GM18502 (cell line): ENCODE data around the gene GALNT14.

Experiments
- ATAC-seq: cut with Tn5 transposase; IDR thresholded peaks from one replicate; pipeline ENCODE4 v1.9.1; 2021; ENCODE audit warnings: mild to moderate bottlenecking; ENCODE audit not compliant: unreplicated experiment, poor library complexity

Gene GALNT14

GRCh38 chr2:30985493-30986230, 152.6 kb downstream of the GALNT14 start:
- no peak for ATAC-seq

- no peak for ATAC-seq
Measured at GRCh38 chr2:30984148-30984547, 154.1 kb downstream of the GALNT14 start.

DNA sequence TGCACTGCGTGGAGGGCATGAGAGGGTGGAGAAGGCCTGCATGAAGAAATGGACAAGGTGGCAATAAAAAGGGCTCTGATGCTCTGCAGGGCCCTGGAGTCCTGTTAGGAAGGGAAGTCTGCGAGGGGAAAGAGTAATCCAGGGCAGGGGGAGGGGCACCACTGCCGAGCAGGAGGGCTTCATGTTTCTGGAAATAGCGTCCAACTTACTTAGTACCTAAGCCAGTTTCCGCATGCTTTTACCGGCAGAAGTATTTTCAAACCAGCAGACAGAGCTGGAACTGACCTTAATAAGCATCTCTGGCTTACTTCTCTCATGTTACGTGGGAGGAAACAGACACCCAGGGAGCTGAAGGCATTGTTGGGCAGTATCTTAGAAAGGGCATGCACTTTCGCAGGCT, 156.7 kb downstream of the GALNT14 start:
- ATAC-seq = no peak

- ATAC-seq = no peak
Measured at GRCh38 chr2:30981096-30981495, 157.1 kb downstream of the GALNT14 start.

DNA sequence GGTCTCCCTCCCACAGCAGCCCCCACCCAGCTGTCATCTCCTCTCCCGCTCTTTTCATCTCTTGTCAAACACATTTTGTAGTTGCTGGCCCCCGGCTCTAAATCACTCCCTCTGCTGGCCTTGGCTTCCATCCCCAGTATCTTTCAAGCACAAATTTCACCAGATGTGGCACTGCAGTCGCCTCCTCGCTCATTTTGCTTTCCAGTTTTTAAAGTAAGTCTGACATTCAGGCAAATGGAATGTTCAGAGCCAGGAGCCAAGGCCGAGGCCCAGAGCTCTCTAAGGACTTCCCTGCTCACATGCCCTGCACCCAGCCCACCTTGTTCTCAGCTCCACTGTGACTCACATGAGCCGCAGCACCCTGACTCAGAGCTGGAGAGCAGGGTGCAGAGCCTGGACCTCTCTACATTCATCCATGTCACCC, 158.4 kb downstream of the GALNT14 start:
- ATAC-seq = no peak

DNA sequence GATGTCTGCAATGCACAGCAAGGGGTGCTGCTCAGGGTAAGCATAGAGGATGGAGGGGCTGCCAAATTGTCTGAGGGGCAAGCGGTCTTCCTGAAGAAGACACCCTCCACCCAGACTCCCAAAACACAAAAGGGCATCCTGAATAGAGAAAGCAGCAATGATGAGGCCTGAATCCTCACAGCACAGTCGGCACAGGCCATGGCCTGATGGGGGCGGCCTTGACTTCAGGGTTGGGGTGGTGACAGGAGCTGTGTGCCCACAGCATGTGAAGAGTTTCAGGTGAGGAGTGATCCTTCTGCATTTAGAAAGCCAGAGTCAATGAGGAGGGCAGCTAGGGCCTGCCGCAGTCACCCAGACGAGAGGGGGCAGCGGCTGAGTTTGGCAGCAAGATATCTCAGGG, 159.4 kb downstream of the GALNT14 start:
- ATAC-seq = no peak

- no peak for ATAC-seq
Measured at GRCh38 chr2:30978044-30978443, 160.2 kb downstream of the GALNT14 start.

GRCh38 chr2:30975156-30975555, 163.1 kb downstream of the GALNT14 start:
- ATAC-seq = no peak

- no peak for ATAC-seq
Measured at GRCh38 chr2:30974554-30974953, 163.7 kb downstream of the GALNT14 start.

DNA sequence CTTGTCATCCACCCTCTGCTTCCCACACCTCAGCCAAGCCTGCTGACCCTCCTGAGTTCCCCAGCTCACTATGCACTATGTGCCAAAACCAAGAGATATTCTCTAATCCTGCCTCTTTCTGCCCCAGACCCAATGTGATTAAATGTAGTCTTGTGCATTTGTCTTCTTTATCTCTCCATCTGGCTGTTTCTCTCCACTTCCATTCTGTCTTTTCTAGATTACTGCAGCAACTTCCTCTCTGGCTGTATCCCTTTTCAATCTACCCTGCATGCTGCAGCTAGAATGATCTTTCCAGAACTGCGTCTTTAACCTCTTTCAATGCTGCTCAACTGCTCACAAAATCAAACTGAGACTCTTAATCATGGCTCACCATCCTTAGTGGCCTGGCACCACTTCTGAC, 164.1 kb downstream of the GALNT14 start:
- ATAC-seq = no peak

DNA sequence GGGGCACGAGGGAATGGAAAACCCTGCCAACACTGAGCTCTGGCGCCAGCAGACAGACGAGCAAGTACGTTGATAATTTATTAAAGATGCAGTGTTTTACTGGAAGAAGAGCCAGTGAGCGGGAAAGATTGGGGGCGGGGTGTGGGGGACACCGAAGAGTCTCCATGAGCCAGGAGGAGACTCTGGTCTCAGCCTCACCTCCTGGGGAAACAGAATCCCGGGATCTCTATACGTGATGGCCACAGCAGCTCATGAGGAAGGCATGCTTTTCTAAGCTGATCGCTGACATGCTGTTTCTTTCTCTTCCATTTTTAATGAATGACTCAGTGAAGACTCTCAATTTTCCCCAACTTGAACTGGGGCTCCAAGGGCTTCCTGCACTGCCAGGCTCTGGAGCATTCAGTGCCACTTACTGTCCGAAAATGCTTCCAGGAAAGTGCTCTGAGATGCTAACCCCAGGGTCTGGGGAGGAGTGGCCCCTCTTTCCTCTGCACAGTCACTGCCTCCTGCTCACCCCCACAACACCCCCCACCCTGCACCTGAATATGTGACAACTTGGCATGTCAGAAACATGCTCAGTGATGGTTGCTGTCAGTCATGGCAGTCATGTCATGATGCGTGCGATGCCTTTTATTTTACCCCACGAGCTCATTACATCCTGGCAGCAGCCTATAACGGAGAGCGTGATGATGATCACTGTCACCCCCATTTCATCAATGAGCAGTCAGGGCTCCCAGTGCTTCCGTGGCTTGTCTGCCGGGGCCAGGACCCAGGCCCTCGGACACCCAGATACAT, 166.8 kb downstream of the GALNT14 start:
- ATAC-seq = no peak

- ATAC-seq = no peak
Measured at GRCh38 chr2:30968660-30969397, 169.4 kb downstream of the GALNT14 start.

DNA sequence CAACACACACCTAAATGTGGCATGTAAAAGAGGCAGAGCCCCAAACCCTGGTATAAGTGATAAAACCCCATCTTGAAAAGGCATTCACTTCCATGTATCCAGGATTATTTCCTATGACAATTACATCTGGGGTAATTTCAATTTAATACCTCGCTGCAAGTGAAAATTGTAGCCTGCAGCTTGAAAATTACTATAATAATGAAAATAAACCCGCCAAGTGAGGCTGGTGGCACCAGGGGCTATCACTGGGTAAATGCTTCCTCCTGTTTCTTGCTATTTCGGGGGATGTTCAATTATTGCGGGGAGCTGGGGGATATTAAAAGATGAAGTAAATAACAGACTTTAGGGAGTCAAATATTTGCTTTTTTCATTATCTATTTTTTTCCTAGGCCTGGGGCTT, 171.5 kb downstream of the GALNT14 start:
- no peak for ATAC-seq

DNA sequence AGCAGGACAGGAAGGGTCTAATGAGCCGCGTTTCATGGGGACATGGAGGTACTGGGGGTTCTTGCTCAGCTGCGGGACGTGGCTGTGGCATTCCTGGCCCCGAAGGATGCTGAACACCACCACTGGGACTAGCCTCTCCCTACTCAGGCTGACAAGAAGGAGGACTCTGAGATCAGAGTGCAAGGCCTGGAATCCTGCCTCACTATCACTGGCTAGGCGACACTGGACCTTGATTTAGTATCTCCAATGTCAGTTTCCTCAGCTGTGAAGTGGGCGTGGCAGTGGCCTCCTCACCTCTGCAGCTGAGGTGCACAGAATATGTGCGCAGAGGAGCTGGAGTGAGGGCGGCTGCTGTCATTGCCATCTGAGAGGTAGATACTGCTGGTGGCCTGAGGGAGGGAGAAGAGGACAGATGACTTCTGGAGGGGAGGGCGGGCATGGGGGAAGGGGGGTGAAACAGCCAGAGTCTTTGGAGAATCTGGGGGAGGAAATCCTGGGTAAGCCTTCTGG, 173.2 kb downstream of the GALNT14 start:
- ATAC-seq = no peak

GRCh38 chr2:30964334-30965005, 173.8 kb downstream of the GALNT14 start:
- ATAC-seq = no peak

GRCh38 chr2:30963184-30963583, 175.1 kb downstream of the GALNT14 start:
- ATAC-seq = no peak

DNA sequence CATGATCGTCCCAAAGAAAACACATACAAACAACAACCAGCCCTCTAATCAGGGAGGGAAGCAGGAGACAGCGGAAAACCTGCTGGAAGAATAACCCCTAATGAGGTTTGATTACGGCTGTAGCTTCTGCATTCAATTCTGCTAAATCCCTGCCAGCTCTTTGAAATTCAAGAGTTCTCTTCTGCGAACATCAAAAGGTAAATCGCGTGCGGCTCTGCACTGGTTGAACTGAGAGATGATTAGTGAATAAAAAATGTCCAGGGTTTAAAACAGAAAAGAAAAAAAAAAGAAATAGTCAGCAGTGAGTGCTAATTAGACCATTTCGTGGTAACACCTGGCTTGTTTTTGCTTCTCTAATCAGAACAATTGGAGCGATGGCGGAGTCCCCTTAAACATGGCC, 178.0 kb downstream of the GALNT14 start:
- no peak for ATAC-seq

DNA sequence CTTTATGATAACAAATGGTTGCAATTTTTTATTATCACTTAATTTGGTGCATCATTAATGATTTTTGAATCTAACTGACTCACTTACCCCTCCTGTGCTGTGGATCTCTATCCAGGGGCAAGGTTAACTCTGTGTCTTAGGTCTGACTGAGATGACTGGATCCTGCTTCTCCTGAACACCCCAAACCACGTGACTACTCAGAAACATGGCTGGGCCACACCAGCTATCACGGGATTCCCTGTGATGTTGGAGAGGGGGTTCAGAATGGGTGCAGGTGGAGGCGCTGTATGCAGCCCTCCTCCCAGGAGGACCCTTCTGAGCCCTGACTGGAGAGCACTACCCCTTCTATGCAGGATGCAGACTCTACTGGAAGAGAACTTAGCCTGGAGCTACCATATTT, 178.6 kb downstream of the GALNT14 start:
- no peak for ATAC-seq

DNA sequence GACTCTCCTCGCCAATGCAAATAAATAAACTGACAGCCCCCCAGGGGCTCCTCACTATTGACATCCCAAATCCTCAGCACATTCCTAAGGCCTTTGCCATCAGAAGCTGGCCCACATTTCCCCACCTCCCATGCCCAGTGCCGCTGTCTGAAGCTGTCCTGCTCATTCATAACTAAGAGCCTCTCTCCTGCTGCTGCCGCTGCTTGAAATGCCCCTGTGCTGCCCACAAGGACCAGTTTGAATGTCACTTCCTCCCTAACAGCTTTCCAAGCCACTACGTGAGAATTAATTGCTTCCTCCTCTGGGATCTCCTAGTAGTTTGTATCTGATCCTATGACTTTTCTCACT, 179.3 kb downstream of the GALNT14 start:
- ATAC-seq = no peak

DNA sequence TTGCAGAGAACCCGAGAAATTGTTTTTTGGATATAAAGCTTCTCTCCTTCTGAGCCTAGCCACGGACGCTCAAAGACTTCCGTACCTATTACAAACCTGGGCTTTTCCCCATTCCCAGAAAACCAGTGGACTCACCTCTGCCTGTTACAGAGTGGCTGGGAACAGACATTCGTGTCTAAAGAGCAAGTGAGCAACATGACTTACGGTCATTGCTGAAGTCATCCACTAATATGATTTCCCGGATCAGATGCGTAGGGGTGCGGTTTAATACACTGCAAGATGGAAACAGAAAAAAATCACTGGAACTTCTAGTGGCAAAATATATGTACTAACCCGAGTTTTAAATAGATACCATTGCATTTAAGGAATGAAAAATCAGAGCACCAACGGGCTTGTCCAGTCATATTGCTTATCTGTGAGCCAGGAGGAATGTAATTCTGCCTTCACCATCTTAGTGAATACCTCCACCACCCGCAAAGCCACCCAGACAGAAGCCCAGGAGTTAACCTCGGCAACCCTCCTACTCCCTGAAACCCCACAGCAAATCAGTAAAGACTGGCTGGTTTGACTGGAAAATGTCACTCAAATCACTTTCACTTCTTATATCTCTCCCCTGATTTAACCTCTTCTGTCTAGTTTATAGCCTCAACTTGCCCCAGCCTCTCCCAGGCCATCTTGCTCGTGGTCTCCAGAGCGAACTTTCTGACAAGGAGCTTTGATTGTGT, 179.9 kb downstream of the GALNT14 start:
- no peak for ATAC-seq
